ENCODE measurements around the gene PCGF6.
A peak's percentile ranks its signal among the peaks of the same experiment; 100 is the strongest.

DNA sequence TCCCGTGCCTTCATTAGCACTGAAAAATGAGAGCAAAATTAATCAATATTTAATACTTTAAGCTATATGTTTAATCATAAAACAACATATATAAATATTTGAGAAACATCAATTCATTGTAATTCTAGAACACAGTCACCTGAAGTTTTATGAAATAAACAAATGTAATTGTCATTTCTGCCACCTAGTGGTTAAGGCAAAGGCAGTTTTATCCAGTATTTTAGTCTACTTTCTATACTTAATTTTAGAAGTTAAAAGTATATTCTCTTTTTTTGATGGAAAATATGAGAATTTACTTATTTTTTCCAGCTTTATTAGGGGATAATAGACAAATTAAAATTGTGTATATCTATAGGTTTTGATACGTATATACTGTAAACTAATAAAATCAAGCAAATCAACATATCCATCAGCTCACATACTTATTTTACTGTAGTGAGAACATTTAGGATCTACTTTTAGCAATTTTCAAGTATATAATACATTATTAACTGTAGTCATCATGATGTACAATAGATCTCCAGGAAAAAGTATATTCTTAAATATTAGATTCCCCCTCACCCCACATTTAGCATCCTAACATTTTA lies 16.9 kb downstream of the PCGF6 start:
- TF ChIP-seq, protein P1, sequence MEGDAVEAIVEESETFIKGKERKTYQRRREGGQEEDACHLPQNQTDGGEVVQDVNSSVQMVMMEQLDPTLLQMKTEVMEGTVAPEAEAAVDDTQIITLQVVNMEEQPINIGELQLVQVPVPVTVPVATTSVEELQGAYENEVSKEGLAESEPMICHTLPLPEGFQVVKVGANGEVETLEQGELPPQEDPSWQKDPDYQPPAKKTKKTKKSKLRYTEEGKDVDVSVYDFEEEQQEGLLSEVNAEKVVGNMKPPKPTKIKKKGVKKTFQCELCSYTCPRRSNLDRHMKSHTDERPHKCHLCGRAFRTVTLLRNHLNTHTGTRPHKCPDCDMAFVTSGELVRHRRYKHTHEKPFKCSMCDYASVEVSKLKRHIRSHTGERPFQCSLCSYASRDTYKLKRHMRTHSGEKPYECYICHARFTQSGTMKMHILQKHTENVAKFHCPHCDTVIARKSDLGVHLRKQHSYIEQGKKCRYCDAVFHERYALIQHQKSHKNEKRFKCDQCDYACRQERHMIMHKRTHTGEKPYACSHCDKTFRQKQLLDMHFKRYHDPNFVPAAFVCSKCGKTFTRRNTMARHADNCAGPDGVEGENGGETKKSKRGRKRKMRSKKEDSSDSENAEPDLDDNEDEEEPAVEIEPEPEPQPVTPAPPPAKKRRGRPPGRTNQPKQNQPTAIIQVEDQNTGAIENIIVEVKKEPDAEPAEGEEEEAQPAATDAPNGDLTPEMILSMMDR (IDR thresholded peaks at IDR 0.05 in 2 of 3, conservative IDR thresholded peaks at IDR 0.05 in 1 of 3; ENCODE audit: borderline replicate concordance in 1 of 3, insufficient read depth in 1 of 3, low read depth in 2 of 3, low read length in 2 of 3), result peak; percentile 68 to 90 (median 77)
- TF ChIP-seq ZFX (IDR thresholded peaks at IDR 0.05), result no peak
- no peak for TF ChIP-seq ZNF274 (IDR thresholded peaks at IDR 0.05; ENCODE audit: low read depth, low read length)
- TF ChIP-seq EGR1 (IDR thresholded peaks at IDR 0.05; ENCODE audit: low read depth), result no peak
- TF ChIP-seq ELF1 (IDR thresholded peaks at IDR 0.05; ENCODE audit: borderline replicate concordance, low read depth), result no peak
- no peak for TF ChIP-seq YY1 (IDR thresholded peaks at IDR 0.05; ENCODE audit: extremely low read depth, insufficient replicate concordance, low read depth, low read length)
- TF ChIP-seq EZH2phosphoT487 (IDR thresholded peaks at IDR 0.05; ENCODE audit: borderline replicate concordance), result no peak
- no peak for TF ChIP-seq POLR2AphosphoS5 (IDR thresholded peaks at IDR 0.05; ENCODE audit: low read depth, low read length)
- TF ChIP-seq, protein P2, sequence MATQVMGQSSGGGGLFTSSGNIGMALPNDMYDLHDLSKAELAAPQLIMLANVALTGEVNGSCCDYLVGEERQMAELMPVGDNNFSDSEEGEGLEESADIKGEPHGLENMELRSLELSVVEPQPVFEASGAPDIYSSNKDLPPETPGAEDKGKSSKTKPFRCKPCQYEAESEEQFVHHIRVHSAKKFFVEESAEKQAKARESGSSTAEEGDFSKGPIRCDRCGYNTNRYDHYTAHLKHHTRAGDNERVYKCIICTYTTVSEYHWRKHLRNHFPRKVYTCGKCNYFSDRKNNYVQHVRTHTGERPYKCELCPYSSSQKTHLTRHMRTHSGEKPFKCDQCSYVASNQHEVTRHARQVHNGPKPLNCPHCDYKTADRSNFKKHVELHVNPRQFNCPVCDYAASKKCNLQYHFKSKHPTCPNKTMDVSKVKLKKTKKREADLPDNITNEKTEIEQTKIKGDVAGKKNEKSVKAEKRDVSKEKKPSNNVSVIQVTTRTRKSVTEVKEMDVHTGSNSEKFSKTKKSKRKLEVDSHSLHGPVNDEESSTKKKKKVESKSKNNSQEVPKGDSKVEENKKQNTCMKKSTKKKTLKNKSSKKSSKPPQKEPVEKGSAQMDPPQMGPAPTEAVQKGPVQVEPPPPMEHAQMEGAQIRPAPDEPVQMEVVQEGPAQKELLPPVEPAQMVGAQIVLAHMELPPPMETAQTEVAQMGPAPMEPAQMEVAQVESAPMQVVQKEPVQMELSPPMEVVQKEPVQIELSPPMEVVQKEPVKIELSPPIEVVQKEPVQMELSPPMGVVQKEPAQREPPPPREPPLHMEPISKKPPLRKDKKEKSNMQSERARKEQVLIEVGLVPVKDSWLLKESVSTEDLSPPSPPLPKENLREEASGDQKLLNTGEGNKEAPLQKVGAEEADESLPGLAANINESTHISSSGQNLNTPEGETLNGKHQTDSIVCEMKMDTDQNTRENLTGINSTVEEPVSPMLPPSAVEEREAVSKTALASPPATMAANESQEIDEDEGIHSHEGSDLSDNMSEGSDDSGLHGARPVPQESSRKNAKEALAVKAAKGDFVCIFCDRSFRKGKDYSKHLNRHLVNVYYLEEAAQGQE (IDR thresholded peaks at IDR 0.05; ENCODE audit: low read depth), result no peak

Measured in HCT116 (cell line).